Stomach (tissue), 9 donors: ENCODE measurements around the gene FBXL15. TPM values are rescaled to one million over a fixed set of nuclear protein-coding genes. Genes with fewer than 3 reads are reported as not detected.

Experiments used
- DNase-seq, 2 donors: peaks; one replicate each; pipeline versions ENCODE4 v3.0.0 to v3.0.0-alpha.2; 2013 to 2019
- H3K27ac ChIP-seq, 5 donors: fragments of 200-600 bp in 4 of 5; sonication (generic) in 4 of 5; one replicate each; pipeline ENCODE4 v1.5.1; 2013 to 2019; ENCODE audit warnings: mild to moderate bottlenecking in 1 of 5, moderate library complexity in 1 of 5
- H3K27me3 ChIP-seq, 3 donors: fragments of 200-600 bp; sonication (generic); one replicate each; pipeline ENCODE4 v1.5.1; 2017 to 2019; ENCODE audit warnings: mixed run types in 1 of 3
- H3K36me3 ChIP-seq, 4 donors: fragments of 200-600 bp; sonication (generic); 1 replicate in 3 of 4; 2 replicates in 1 of 4; pipeline ENCODE4 v1.5.1; 2016 to 2019
- H3K4me1 ChIP-seq, 4 donors: fragments of 200-600 bp; sonication (generic); one replicate each; pipeline ENCODE4 v1.5.1; 2016 to 2019
- H3K4me3 ChIP-seq, 4 donors: fragments of 200-600 bp; sonication (generic) in 3 of 4; one replicate each; pipeline ENCODE4 v1.5.1; 2016 to 2019; ENCODE audit warnings: mild to moderate bottlenecking in 1 of 4
- H3K9me3 ChIP-seq, 4 donors: fragments of 200-600 bp; sonication (generic); one replicate each; pipeline ENCODE4 v1.5.1; 2016 to 2019
- EP300 ChIP-seq: sonication (generic); formaldehyde crosslinking; IDR thresholded peaks from one replicate; pipeline ENCODE4 v1.6.1; 2017; ENCODE audit warnings: antibody characterized with exemption
- POLR2A ChIP-seq, 4 donors: fragments of 450-650 bp; IDR thresholded peaks; one replicate each; pipeline ENCODE4 v1.6.1; 2016; ENCODE audit warnings: antibody characterized with exemption in 4 of 4, control low read depth in 2 of 4, mild to moderate bottlenecking in 1 of 4, moderate library complexity in 1 of 4
- POLR2AphosphoS5 ChIP-seq, 3 donors: sonication (generic); formaldehyde crosslinking; IDR thresholded peaks; one replicate each; pipeline ENCODE4 v1.6.1; 2016; ENCODE audit warnings: antibody characterized with exemption in 3 of 3
- WGBS, 5 donors: extraction: QIAGEN DNeasy Blood & Tissue Kit in 3 of 5; methylation state at CpG; one replicate each; pipeline versions ENCODE4 v1.1.5 to v1.1.7; 2013 to 2018; 5-methylcytosine and 5-hydroxymethylcytosine counted together
- intact Hi-C: fragments of 100-400 bp; cut with DNase I; formaldehyde crosslinking; loops from one replicate; pipeline ENCODE4 v1.15.1; 2023; ENCODE audit warnings: low total_unique reads
- polyA plus RNA-seq, 3 donors: library from polyadenylated mRNA; stranded (reverse); fragments of 200-250 nt; gene quantifications; one replicate each; pipeline ENCODE4 v1.2.3, GENCODE V29; 2013
- total RNA-seq, 5 donors: library from RNA; depleted of rRNA; stranded (reverse); fragments of >200 nt; gene quantifications; one replicate each; pipeline versions ENCODE4 v1.1.0 to v1.2.3, GENCODE V29; 2014 to 2016
- TF ChIP-seq, protein P1 (sequence below), 7 experiments: fragments of 450-650 bp in 4 of 7; fragments of 200-600 bp in 3 of 7; sonication (generic) in 3 of 7; IDR thresholded peaks; one replicate each; pipeline ENCODE4 v1.5.1; 2016 to 2019; ENCODE audit warnings: antibody characterized with exemption in 7 of 7, control low read depth in 2 of 7, mild to moderate bottlenecking in 1 of 7
- donor health status: healthy with polysubstance abuse.
- donor health status: Bipolar disorder and iron deficiency.
- donor health status: healthy.

FBXL15 gene
- total and polyA plus RNA-seq, 8 donors = 3.5 to 315 (median 19.8) TPM

GRCh38 chr10:102375867-102376266 is 44.8 kb upstream of the FBXL15 start:
- intact Hi-C loops = no loop called here
- Histone ChIP-seq H3K4me3 (no peak overlapping the region), H3K27me3 (no peaks in the 10 kb centered on the region), H3K9me3 (no peaks in the 10 kb centered on the region), H3K27ac (no peak overlapping the region), H3K4me1 (no peaks in the 10 kb centered on the region), H3K36me3 (peaks cover 77 to 100% (median 100%) of the 10 kb centered on the region in 4 donors)
- no peak for DNase-seq
- TF ChIP-seq POLR2A (IDR thresholded peaks at IDR 0.05) (no peak), EP300 (no peak), POLR2AphosphoS5 (IDR thresholded peaks at IDR 0.05) (no peak)
- TF ChIP-seq, protein P1, sequence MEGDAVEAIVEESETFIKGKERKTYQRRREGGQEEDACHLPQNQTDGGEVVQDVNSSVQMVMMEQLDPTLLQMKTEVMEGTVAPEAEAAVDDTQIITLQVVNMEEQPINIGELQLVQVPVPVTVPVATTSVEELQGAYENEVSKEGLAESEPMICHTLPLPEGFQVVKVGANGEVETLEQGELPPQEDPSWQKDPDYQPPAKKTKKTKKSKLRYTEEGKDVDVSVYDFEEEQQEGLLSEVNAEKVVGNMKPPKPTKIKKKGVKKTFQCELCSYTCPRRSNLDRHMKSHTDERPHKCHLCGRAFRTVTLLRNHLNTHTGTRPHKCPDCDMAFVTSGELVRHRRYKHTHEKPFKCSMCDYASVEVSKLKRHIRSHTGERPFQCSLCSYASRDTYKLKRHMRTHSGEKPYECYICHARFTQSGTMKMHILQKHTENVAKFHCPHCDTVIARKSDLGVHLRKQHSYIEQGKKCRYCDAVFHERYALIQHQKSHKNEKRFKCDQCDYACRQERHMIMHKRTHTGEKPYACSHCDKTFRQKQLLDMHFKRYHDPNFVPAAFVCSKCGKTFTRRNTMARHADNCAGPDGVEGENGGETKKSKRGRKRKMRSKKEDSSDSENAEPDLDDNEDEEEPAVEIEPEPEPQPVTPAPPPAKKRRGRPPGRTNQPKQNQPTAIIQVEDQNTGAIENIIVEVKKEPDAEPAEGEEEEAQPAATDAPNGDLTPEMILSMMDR (IDR thresholded peaks at IDR 0.05) = no peak
- WGBS, 5 donors = 75 to 90% (median 87%) methylated on average over 2 of the region's 2 CpGs

DNA sequence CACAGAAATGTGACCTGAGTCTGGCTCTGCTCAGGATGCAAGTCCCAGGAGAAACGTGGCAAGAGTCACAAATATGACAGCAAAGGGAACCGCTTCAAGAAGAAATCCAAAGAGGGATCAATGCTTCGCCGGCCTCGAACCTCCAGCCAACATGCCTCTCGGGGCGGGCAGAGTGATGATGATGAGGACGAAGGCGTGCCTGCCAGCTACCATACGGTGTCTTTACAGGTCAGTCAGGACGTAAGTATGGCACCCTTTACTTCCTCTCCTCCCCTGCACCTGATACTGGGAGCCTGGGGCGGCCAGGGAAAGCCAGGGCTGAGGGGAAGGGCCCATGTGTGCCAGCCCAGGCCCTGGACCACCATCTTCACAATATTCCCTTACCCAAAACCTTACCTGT is 43.7 kb upstream of the FBXL15 start:
- no peak overlapping the region for H3K27ac ChIP-seq
- no peak overlapping the region for H3K4me3 ChIP-seq
- H3K9me3 ChIP-seq = no peaks in the 10 kb centered on the region
- TF ChIP-seq POLR2AphosphoS5 (IDR thresholded peaks at IDR 0.05) (no peak), EP300 (no peak), POLR2A (IDR thresholded peaks at IDR 0.05) (no peak)
- TF ChIP-seq, protein P1 (IDR thresholded peaks at IDR 0.05) = no peak
- H3K36me3 ChIP-seq = peaks cover 75 to 100% (median 100%) of the 10 kb centered on the region in 4 donors
- intact Hi-C loops = no loop called here
- H3K27me3 ChIP-seq = no peaks in the 10 kb centered on the region
- no peaks in the 10 kb centered on the region for H3K4me1 ChIP-seq
- no peak for DNase-seq
- WGBS, 5 donors = 90 to 96% (median 94%) methylated on average over 12 of the region's 12 CpGs

DNA sequence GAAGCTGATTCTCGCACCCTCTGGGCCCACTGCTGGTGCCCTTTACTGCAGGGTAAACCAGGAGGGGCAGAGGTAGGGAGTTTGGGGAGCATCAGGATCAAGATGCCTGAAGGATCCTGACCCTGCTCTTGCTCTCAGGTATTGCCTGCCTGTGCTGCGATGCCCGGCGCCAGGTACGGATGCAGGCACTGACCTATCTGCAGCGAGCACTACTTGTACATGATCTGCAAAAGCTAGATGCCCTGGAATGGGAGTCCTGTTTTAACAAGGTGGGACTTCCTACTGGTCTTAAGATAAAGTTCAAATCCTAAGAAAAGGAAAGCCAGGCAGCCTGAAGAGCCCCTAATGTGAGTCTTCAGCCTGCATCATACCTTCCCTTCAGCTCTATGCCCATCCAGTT is 41.3 kb upstream of the FBXL15 start:
- DNase-seq = no peak
- Histone ChIP-seq H3K9me3 (no peaks in the 10 kb centered on the region), H3K4me3 (no peak overlapping the region), H3K27me3 (no peaks in the 10 kb centered on the region), H3K4me1 (no peaks in the 10 kb centered on the region), H3K36me3 (peaks cover 67 to 95% (median 89%) of the 10 kb centered on the region in 4 donors), H3K27ac (no peak overlapping the region)
- TF ChIP-seq POLR2A (IDR thresholded peaks at IDR 0.05) (no peak), POLR2AphosphoS5 (IDR thresholded peaks at IDR 0.05) (no peak), EP300 (no peak)
- TF ChIP-seq, protein P1 (IDR thresholded peaks at IDR 0.05) = no peak
- intact Hi-C loops = no loop called here
- 93 to 98% (median 96%) methylated on average over 6 of the region's 6 CpGs for WGBS, 5 donors

- TF ChIP-seq POLR2AphosphoS5 (IDR thresholded peaks at IDR 0.05) = no peak
- TF ChIP-seq POLR2A (IDR thresholded peaks at IDR 0.05) = no peak
- Histone ChIP-seq H3K27ac (no peak overlapping the region), H3K36me3 (peaks cover 43 to 69% (median 63%) of the 10 kb centered on the region in 4 donors), H3K4me1 (peaks cover 0 to 12% (median 8%) of the 10 kb centered on the region in 4 donors), H3K9me3 (no peaks in the 10 kb centered on the region), H3K27me3 (no peaks in the 10 kb centered on the region), H3K4me3 (no peak overlapping the region)
- 82 to 95% (median 89%) methylated on average over 4 to 9 of the region's 9 CpGs for WGBS, 5 donors
- intact Hi-C loops = no loop called here
- no peak for DNase-seq
Observed at GRCh38 chr10:102381983-102382382, 38.7 kb upstream of the FBXL15 start.

DNA sequence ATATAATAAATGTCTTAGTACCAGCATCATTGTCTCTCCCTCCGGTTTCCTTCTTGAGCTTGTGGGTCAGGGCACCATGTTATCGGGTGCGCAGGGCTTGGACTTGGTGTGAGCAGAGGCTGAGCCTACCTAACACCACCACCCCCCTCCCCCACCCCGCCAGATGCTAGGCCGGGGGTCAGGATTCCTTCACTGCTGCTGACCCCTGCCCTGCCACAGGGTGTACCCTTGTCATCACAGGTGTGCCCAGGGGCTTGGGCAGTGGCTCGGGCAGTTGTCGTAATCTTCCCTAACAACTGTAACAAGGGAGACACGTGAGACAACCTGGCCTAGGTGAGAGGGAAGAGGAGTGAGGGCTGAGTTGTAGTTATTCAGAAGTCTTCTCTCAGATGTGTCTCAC is 37.8 kb upstream of the FBXL15 start:
- DNase-seq = no peak
- intact Hi-C loops = no loop called here
- Histone ChIP-seq H3K4me1 (peaks cover 0 to 12% (median 8%) of the 10 kb centered on the region in 4 donors), H3K4me3 (no peak overlapping the region), H3K36me3 (peaks cover 40 to 60% (median 54%) of the 10 kb centered on the region in 4 donors), H3K27ac (no peak overlapping the region), H3K27me3 (no peaks in the 10 kb centered on the region), H3K9me3 (no peaks in the 10 kb centered on the region)
- no peak for TF ChIP-seq POLR2A (IDR thresholded peaks at IDR 0.05)
- no peak for TF ChIP-seq EP300
- no peak for TF ChIP-seq POLR2AphosphoS5 (IDR thresholded peaks at IDR 0.05)
- TF ChIP-seq, protein P1 (IDR thresholded peaks at IDR 0.05) = no peak
- whole genome bisulfite sequencing, 5 donors = 88 to 97% (median 95%) methylated on average over 8 of the region's 8 CpGs
